Activated T-helper 1 cell treated with anti-CD3 and anti-CD28 coated beads, Interleukin-2, amount 50 U/mL, for 16 hours (primary cell): ENCODE measurements around the gene PRIMPOL.

Source experiments
- DNase-seq, 2 donors: peaks; one replicate each; pipeline ENCODE4 v3.0.0-alpha.2; 2020; ENCODE audit warnings: low read depth in 1 of 2, low spot score in 1 of 2

The PRIMPOL gene

GRCh38 chr4:184664445-184665210 lies 15.1 kb downstream of the PRIMPOL start:
- no peak for DNase-seq

GRCh38 chr4:184666670-184667069 lies 17.1 kb downstream of the PRIMPOL start:
- no peak for DNase-seq

GRCh38 chr4:184668096-184668495 lies 18.6 kb downstream of the PRIMPOL start:
- no peak for DNase-seq

GRCh38 chr4:184668511-184669114 lies 19.1 kb downstream of the PRIMPOL start:
- no peak for DNase-seq

DNA sequence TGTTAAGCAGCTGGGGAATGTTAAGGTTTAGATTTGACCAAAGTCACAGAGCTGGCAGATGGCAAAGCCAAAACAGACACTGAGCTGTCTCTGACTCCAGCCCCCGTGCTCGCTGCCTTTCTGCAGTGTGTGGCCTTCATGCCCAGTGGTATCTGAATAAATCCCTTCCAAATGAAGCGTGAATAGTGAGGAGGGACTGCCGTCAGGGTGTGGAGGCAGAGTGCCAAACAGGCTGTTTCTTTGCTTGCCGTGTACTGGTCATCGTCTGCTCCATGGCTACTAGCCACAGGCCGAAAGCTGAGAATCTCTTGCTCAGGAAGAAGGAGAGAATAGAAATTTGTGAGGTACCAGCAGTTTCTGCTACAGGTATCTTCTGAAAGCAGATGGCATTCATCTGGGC lies 19.7 kb downstream of the PRIMPOL start:
- DNase-seq: no peak

- DNase-seq: no peak
Observed at GRCh38 chr4:184671101-184671500, 21.6 kb downstream of the PRIMPOL start.

DNA sequence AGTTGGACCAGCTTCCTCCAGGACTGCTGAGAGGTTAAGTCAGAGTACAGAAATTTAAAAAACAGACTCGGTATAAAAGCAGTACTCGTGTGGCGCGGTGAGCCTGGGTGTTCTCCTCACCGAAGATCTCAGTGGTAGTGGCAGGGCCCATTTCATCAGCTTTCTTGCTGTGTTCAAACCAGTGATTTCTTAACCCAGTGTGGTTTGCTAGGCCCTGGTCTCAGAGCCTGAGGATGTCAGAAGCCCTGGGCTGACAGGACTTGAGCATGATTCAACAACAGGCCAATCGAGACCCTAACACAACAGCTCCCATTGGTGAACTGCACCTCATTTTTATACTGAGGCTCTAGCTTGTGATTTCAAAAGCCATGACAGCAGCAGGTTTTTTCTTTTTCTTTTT lies 23.2 kb downstream of the PRIMPOL start:
- DNase-seq: no peak

- DNase-seq: no peak
Observed at GRCh38 chr4:184674011-184674410, 24.5 kb downstream of the PRIMPOL start.

GRCh38 chr4:184675018-184675417 lies 25.5 kb downstream of the PRIMPOL start:
- no peak for DNase-seq

GRCh38 chr4:184675821-184676492 lies 26.4 kb downstream of the PRIMPOL start:
- no peak for DNase-seq

DNA sequence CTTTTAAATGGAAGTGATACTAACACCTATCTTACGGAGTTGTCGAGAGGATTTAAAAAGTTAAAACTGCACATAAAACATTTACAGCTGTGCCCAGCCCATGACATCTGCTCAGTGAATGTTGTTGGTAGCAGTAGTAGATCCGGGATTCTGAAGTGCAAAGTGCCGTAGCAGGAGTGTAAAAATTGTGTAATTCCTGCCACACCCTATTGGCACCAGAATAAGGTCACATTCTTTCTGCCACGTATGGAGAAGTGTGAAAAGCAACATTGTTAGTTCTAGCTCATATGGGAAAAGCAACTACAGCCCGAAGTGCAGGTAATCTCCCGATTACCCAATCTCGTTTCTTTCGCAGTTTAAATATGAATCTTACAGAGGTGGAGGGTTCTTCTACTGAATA lies 31.2 kb downstream of the PRIMPOL start:
- no peak for DNase-seq

DNA sequence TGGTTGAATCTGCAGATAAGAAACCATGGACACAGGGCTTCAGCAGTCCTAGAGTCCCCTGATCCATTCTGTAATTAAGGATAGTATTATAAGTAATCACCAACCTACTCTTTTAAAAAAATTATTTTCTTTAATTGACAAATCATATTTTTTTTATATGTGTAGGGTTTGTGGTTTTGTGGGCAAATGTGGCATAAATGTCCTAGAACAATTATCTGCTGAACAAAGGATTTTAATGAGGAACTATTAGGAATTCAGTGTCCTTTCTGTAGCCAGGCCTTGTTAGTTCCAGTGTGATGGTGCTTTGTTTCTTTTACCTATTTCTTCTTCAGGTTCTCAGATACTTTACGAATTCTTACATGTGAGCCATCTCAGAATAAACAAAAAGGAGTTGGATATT lies 32.4 kb downstream of the PRIMPOL start:
- no peak for DNase-seq

DNA sequence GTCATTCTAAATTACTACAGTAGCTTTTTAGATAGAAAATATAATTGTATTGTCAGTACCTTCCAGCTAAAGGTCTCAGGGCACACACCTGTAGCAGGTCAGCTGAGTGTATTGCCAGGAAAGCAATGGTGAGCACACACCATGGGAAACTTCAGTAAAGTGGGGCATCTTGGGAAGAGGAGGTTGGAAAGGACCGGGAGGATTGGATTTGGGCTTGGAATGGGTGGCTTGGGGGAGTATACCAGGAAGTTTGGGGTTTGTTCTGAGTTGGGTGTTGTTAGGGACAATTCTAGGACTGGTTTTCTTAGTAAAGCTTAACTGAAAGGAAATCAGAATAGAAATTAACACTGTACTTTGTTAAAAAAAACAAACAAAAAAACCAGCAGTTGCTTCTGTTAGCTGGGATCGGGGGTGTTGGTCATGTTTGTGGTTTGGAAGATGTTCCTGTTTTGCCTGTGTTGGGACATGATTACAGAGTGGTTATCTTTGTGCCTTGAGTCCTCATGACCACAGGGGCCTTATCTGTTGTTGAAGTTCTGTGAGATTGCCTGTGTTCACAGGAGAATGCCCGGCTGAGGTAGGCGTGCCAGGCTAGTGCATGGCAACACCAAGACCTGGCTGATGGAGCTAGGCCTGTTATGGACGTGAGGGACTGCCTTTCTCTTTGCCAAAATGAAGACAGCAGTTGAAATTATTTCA lies 35.1 kb downstream of the PRIMPOL start:
- no peak for DNase-seq

- no peak for DNase-seq
Observed at GRCh38 chr4:184688005-184688404, 38.5 kb downstream of the PRIMPOL start.

GRCh38 chr4:184688447-184688846 lies 38.9 kb downstream of the PRIMPOL start:
- DNase-seq: no peak

DNA sequence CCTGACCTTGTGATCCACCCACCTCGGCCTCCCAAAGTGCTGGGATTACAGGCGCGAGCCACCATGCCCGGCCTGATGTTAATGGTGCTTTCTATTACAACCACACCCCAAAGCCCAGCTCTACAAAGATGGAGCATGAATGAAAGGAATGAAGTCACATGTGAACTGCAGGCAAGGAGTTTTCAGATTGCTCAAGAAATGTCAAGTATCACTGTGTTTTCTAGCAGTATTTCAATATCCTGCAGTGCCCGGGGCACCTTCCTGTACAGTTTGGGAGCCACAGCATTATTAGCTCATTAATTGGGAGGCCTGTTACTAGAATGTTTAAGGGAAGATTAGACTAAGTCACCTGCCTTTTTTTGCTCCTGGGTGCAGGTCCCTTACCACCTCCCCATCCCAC lies 40.1 kb downstream of the PRIMPOL start:
- DNase-seq: no peak

GRCh38 chr4:184693056-184693455 lies 43.5 kb downstream of the PRIMPOL start:
- DNase-seq: no peak

GRCh38 chr4:184694412-184694956 lies 44.9 kb downstream of the PRIMPOL start:
- no peak for DNase-seq

DNA sequence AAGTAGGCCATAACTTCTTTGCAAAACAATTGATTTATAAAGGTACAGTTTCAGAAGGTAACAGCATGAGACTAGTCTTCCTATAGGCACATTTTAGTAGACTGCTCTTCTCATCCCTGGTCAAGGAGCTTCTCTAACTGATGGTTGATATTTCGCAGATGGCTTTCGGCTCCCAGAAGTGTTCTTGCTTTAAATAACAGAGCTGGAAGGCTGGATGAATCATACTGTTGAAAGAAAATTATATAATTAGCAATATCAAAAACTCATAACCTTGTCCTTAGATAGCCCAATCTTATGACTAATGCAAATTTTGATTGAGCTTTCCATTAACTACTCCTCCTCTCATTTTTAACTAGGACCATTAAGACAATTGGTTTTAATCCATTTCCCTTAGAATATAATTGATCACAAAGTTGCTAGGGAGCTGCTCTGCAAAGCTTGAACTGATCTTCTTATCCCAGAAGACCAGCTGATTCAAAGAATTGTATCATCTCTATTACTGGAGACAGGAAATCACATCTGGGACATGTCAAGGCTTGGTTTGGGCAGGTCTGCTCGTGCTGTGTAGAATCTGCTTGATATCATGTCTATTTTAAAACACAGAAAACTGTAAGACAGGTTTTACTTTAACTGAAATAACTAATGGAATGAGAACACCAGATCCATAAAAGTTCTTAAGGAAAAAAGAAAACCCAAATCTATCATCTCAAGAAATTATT lies 45.8 kb downstream of the PRIMPOL start:
- no peak for DNase-seq

DNA sequence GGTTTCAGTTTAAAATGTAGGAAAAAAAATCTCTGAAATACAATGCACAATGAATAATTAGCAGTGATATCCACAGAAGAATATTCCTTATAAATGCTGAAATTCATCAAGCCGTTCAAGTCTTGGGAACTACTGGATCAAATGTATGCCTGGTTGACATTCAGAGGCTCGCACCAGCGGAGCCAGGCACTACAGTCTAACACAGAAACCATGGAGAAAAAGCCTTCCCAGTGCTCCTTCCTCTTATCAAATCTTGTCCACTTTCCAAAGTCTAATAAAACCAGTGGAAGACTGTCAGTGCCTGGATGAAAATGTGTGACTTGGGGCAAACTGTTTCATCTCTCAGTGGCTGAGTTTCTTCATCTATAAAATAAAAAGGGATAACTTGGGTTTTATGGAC lies 48.4 kb downstream of the PRIMPOL start:
- DNase-seq: no peak

GRCh38 chr4:184699941-184700340 lies 50.4 kb downstream of the PRIMPOL start:
- DNase-seq: no peak
